ENCODE measurements around the gene HHLA2.

- TF ChIP-seq CTCF (conservative IDR thresholded peaks at IDR 0.05; ENCODE audit: low read depth in 2 of 2) (no peak), STAT1 (IDR thresholded peaks at IDR 0.05; ENCODE audit: unreplicated experiment) (no peak)
Measured at GRCh38 chr3:108295421-108296175, 750 bp upstream of the HHLA2 start.

Measured in GM23338 (cell line).